ENCODE results near the gene GOLGA6L25. TPM values are rescaled to one million over a fixed set of nuclear protein-coding genes. Genes with fewer than 3 reads are reported as not detected.

The GOLGA6L25 gene
- total RNA-seq, 1 experiment from 2014 or later: not detected

Other genes starting within 250 kb of the GOLGA6L25 start
- 31.8 and 40.0 TPM in 2 replicates for gene HERC2, start 231.4 kb upstream of the GOLGA6L25 start, total RNA-seq (2014; rRNA removed; shearing (Covaris generic))
- gene GOLGA6L24, start 195.5 kb upstream of the GOLGA6L25 start, total RNA-seq (2014; rRNA removed; shearing (Covaris generic)): not detected in 2 replicates
- gene GOLGA8F, start 174.9 kb upstream of the GOLGA6L25 start, total RNA-seq (2014; rRNA removed; shearing (Covaris generic)): 0.05 TPM in 1 of 2 replicates, not detected in the other
- 0.25 TPM in 1 of 2 replicates, not detected in the other for gene GOLGA8G, start 20.6 kb upstream of the GOLGA6L25 start, total RNA-seq (2014; rRNA removed; shearing (Covaris generic))
- 1.6 and 3.5 TPM in 2 replicates for gene GOLGA8M, start 158.9 kb downstream of the GOLGA6L25 start, total RNA-seq (2014; rRNA removed; shearing (Covaris generic))

All from SJSA1 (cell line).